ENCODE measurements around the gene GNG11.

Gene GNG11

GRCh38 chr7:93948873-93949272 lies 27.3 kb downstream of the GNG11 start:
- Histone ChIP-seq H3K4me3 (no peak overlapping the region), H3K27ac (no peak overlapping the region)
- no peak for DNase-seq (ENCODE audit: low spot score)
- TF ChIP-seq CTCF (IDR thresholded peaks at IDR 0.05): no peak

GRCh38 chr7:93949423-93949822 lies 27.9 kb downstream of the GNG11 start:
- TF ChIP-seq CTCF (IDR thresholded peaks at IDR 0.05): no peak
- Histone ChIP-seq H3K4me3 (no peak overlapping the region), H3K27ac (no peak overlapping the region)
- no peak for DNase-seq (ENCODE audit: low spot score)

- Histone ChIP-seq H3K4me3 (no peak overlapping the region), H3K27ac (no peak overlapping the region)
- TF ChIP-seq CTCF (IDR thresholded peaks at IDR 0.05): no peak
- DNase-seq (ENCODE audit: low spot score): no peak
These were observed 33.8 kb downstream of the GNG11 start for GRCh38 chr7:93955304-93955703.

- Histone ChIP-seq H3K4me3 (no peak overlapping the region), H3K27ac (no peak overlapping the region)
- no peak for TF ChIP-seq CTCF (IDR thresholded peaks at IDR 0.05)
- no peak for DNase-seq (ENCODE audit: low spot score)
These were observed 36.2 kb downstream of the GNG11 start for GRCh38 chr7:93957767-93958166.

- Histone ChIP-seq H3K4me3 (no peak overlapping the region), H3K27ac (no peak overlapping the region)
- DNase-seq (ENCODE audit: low spot score): no peak
- TF ChIP-seq CTCF (IDR thresholded peaks at IDR 0.05): no peak
These were observed 36.7 kb downstream of the GNG11 start for GRCh38 chr7:93958216-93958615.

- no peak for DNase-seq (ENCODE audit: low spot score)
- H3K4me3 ChIP-seq: no peak overlapping the region
- no peak overlapping the region for H3K27ac ChIP-seq
- TF ChIP-seq CTCF (IDR thresholded peaks at IDR 0.05): no peak
These were observed 37.1 kb downstream of the GNG11 start for GRCh38 chr7:93958651-93959050.

- no peak for TF ChIP-seq CTCF (IDR thresholded peaks at IDR 0.05)
- no peak overlapping the region for H3K27ac ChIP-seq
- no peak for DNase-seq (ENCODE audit: low spot score)
- no peak overlapping the region for H3K4me3 ChIP-seq
These were observed 39.5 kb downstream of the GNG11 start for GRCh38 chr7:93960986-93961385.
